HG02970 (cell line): ENCODE measurements around the gene PARL.
"Not testable (repeated sequence)": the region's sequence is repeated elsewhere in the genome, so short reads cannot be mapped to it uniquely, and the experiment has no call there.

ENCODE experiments used
- ATAC-seq: cut with Tn5 transposase; IDR thresholded peaks from one replicate; pipeline ENCODE4 v1.9.1; 2021; ENCODE audit warnings: mild to moderate bottlenecking, moderate library complexity, moderate number of reproducible peaks; ENCODE audit not compliant: unreplicated experiment, low FRiP score

PARL gene

DNA sequence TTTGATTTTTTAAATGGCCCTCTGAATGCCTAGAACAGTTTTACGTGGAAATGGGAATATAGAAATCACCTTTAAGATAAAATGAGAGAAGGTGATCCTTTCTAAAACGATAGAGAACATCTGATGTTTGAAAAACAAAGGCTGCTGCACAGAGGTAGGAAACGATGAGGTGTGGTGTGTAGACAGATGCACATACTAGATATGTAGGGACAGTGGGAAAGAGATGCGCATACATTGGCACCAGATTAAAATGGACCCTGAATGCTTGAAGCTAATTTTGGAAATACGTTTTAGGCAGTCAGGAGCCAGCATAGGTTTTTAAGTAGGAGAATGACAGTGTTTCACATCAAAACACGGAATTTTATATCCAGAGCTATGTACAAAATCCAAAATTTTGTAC lies 88.3 kb downstream of the PARL start:
- ATAC-seq = no peak

DNA sequence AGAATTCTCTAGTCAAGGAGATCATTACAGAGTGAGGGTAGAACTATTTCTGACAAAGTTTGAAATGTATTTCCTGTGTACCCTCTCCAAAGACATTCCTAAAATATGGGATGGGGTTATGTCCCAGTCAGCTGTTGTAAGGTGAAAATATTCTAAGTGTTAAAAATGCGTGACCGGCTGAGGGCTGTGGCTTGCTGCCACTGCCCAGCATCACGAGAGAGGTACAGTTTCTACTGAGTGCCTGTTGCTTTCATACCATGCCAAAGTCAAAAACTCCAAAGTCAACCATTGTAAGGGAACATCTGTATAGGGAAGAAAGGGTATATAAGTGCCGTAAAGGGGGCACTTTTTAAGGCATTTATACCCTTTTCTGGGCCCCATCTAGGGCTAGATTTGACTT lies 90.2 kb downstream of the PARL start:
- ATAC-seq = no peak

DNA sequence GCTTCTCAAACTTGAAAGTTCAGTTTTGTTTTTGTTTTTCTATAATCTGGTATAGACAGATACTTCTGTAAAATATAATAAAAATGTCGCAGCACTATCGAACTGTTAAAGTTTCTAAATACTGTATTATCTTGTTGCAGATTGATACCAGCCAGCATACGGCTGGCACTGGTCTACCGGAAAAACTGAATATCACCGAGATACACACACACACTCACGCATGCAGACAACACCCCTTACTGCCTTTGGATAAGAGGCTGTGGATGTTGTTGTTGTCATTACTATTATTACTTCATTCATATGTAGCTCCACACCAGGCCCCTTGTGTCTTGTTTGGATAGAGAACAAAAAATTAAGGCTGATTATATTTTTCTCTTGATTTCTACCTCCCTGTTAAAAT lies 91.7 kb downstream of the PARL start:
- no peak for ATAC-seq

DNA sequence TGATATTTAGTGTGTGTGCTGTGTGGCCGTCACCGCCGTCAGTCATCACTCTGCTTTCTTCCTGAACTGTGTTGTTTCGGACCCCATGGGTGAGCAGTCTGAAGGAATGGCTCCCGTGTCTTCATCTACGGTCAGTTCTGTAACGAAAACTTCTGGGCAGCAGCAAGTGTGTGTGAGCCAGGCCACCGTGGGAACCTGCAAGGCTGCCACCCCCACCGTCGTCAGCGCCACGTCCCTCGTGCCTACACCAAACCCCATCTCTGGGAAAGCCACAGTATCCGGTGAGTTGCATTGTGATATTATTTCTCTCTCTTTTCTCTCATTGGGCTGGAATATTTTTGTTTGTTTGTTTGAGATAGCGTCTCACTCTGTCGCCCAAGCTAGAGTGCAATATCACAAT lies 94.0 kb downstream of the PARL start:
- no peak for ATAC-seq

DNA sequence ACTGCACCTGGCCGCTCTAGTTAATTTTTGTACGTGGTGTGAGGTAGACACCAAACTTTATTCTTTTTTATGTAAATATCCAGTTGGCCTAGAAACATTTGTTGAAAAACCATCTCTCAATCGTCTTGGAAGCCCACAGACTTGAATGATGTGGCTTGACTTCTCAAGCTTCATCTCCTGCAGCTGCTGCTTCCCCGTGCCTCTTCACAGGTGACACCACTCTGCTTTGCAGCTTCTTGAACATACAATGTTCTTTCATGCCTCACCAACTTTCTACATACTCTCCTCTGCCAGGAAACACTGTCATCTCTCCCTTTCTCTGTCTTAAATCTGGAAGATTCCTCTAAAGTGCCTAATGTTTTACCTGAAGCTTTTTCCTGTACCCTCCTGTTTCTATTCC lies 94.9 kb downstream of the PARL start:
- no peak for ATAC-seq

DNA sequence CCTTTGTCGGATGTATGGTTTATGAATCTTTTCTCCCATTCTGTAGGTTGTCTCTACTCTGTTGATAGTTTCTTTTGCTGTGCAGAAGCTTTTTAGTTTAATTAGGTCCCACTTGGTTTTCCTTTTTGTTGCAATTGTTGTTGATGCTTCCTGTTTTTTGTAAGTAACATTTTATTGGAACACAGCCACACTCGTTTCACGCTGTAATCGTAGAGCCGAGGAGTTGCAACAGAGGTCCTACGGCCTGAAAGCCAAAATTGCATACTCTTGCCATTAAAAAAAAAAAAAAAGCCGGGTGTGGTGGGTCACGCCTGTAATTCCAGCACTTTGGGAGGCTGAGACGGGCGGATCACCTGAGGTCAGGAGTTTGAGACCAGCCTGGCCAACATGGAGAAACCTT lies 100.2 kb downstream of the PARL start:
- not testable (repeated sequence) for ATAC-seq

DNA sequence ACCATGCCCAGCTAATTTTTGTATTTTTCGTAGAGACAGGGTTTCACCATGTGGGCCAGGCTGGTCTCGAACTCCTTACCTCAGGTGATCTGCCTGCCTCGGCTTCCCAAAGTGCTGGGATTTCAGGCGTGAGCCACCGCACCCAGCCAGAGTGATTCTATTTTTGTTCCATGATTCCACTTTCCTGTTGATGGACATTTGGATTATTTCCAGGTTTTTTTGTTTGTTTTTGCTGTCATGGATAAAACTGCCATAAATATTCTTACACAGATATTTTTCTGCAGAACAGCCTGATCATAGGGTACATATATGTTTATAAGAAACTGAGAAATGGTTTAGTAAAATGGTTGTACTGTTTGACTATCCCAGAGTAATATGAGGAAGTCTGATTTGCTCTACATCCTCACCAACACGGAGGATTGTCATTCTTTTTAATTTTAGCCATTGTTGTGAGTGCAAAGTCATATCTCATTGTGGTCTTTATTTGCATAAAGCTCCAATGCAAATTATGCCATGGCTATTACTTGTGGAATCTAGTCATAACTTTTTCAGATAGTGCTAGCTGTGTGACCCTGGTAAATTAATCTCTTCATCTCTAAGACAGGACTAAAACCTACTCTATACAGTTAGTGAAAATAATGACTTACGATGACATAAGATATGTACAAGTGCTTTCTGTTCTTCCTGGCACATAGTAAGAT lies 102.0 kb downstream of the PARL start:
- ATAC-seq = no peak

DNA sequence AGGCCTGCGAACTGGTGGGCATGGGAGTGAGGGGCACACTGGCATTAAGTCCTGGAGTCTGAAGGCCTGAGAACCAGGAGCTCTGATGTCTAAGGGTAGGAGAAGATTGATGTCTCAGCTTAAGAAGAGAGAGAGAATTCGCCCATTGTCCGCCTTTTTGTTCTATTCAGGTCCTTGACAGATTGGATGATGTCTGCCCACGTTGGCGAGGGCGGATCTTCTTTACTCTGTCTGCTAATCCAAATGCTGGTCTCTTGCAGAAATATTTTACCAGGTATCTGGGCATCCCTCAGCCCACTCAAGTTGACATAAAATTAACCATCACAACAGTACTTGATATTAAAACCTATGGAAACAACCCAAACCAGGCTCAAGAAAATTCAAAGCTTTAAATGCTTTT lies 103.4 kb downstream of the PARL start:
- no peak for ATAC-seq

DNA sequence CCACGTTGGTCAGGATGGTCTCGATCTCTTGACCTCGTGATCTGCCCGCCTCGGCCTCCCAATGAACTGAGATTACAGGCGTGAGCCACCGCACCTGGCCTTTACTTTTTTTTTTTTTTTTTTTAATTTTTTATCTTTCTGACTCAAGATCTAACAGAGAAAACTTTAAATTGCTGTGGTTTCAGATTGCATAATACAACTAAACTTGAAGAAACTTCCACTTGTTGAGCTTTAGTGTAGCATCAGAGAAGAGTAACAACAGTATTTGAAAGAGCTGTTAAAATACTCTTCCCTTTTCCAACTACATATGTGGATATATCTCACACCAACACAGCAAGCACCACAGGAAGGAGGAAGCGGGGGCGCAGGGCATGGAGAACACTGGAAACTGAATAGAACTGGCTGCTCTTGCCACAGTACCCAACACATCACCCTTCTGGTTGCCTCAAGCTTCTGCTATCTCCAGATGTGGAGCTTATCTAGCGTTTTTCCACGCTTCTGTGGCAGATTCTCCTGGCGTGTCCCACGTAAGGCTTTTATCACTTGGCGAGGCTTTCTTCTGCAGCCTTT lies 104.7 kb downstream of the PARL start:
- no peak for ATAC-seq
